HG03097 (cell line): Measurements from ENCODE around the gene LSM14A.

Experiments used
- ATAC-seq: cut with Tn5 transposase; IDR thresholded peaks from one replicate; pipeline ENCODE4 v1.9.1; 2021; ENCODE audit not compliant: unreplicated experiment, low FRiP score

Gene LSM14A

DNA sequence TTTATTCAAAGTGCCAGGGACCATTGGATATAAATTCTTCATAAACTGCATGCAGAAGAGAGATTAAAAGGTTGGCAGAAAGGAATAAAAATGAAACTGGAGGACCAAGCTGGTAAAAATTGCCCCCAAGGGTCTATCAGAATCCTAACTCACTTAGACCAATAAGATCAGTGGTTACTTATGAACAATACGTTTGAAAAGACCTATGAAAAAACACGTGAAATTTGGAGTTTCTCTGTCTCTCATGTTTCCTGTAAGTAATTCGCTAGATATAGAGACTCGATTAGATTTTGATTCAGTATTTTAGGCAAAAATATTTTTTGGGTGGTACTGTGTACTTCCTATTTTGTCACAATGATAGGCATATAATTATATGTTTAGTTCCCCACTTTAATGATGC, 104.9 kb downstream of the LSM14A start:
- ATAC-seq, result no peak

DNA sequence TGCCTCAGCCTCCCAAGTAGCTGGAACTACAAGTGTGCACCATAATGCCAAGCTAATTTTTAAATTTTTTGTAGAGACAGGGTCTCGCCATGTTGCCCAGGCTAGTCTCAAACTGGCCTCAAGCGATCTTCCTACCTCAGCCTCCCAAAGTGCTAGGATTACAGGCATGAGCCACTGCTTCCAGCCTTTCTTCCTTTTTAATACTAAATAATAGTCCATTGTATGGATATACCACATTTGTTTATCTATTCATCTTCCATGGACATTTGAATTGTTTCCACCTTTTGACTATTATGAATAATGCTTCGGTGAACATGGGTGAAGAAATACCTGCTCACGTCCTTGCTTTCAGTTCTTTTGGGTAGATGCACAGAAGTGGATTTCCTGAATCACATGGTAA, 106.5 kb downstream of the LSM14A start:
- ATAC-seq, result no peak
